Keratinocyte (primary cell): ENCODE data around the gene TFG. TPM values are rescaled to one million over a fixed set of nuclear protein-coding genes. Genes with fewer than 3 reads are reported as not detected.

Source experiments
- DNase-seq: peaks from one replicate; pipeline ENCODE4 v3.0.0-alpha.2; 2011; ENCODE audit warnings: low read depth, missing footprints, low spot score
- FAIRE-seq: peaks from 2 replicates; lab custom pipeline; 2011; peaks lifted over from hg19 to GRCh38; lab: Jason Lieb, UNC
- H2AFZ ChIP-seq: 2 replicates; pipeline ENCODE4 v1.6.0; 2012; ENCODE audit warnings: low read length, control low read depth, inconsistent platforms; ENCODE audit not compliant: control insufficient read depth
- H3K27ac ChIP-seq: 2 replicates; pipeline ENCODE4 v1.5.1; 2011; ENCODE audit warnings: low read length; ENCODE audit not compliant: control insufficient read depth, insufficient read depth
- H3K27me3 ChIP-seq: 3 replicates; pipeline ENCODE4 v1.6.0; 2011; ENCODE audit warnings: low read length; ENCODE audit not compliant: control insufficient read depth, insufficient read depth; ENCODE audit errors: extremely low read depth
- H3K36me3 ChIP-seq, 2 experiments: 2 replicates in 1 of 2; 3 replicates in 1 of 2; pipeline ENCODE4 v1.5.1; 2011; ENCODE audit warnings: low read length in 2 of 2, mild to moderate bottlenecking in 1 of 2; ENCODE audit not compliant: control insufficient read depth in 2 of 2, insufficient read depth in 2 of 2; ENCODE audit errors: extremely low read depth in 1 of 2
- H3K4me1 ChIP-seq: 3 replicates; pipeline ENCODE4 v1.5.1; 2011; ENCODE audit warnings: low read length; ENCODE audit not compliant: control insufficient read depth, insufficient read depth; ENCODE audit errors: extremely low read depth
- H3K4me2 ChIP-seq: 3 replicates; pipeline ENCODE4 v1.6.0; 2011; ENCODE audit warnings: low read depth, low read length; ENCODE audit not compliant: control insufficient read depth, insufficient read depth; ENCODE audit errors: extremely low read depth
- H3K4me3 ChIP-seq, 3 experiments: fragments of 200-600 bp in 1 of 3; sonication (generic) in 1 of 3; 2 replicates in 2 of 3; 3 replicates in 1 of 3; pipeline ENCODE4 v1.5.1; 2011 to 2016; ENCODE audit warnings: low read length in 3 of 3, mild to moderate bottlenecking in 3 of 3, control low read depth in 2 of 3, inconsistent platforms in 1 of 3, low read depth in 1 of 3, mixed read lengths in 1 of 3, mixed run types in 1 of 3, moderate library complexity in 1 of 3; ENCODE audit not compliant: control insufficient read depth in 2 of 3, insufficient read depth in 2 of 3; ENCODE audit errors: extremely low read depth in 1 of 3
- H3K79me2 ChIP-seq: 2 replicates; pipeline ENCODE4 v1.6.0; 2012; ENCODE audit warnings: low read length; ENCODE audit not compliant: control insufficient read depth, insufficient read depth
- H3K9ac ChIP-seq: 3 replicates; pipeline ENCODE4 v1.6.0; 2011; ENCODE audit warnings: low read length; ENCODE audit not compliant: control insufficient read depth, insufficient read depth; ENCODE audit errors: extremely low read depth
- H3K9me1 ChIP-seq: 3 replicates; pipeline ENCODE4 v1.6.0; 2011; ENCODE audit warnings: low read length; ENCODE audit not compliant: control insufficient read depth, insufficient read depth; ENCODE audit errors: extremely low read depth
- H3K9me3 ChIP-seq: 2 replicates; pipeline ENCODE4 v1.5.1; 2012; ENCODE audit warnings: low read depth, low read length; ENCODE audit not compliant: control insufficient read depth
- H4K20me1 ChIP-seq: 3 replicates; pipeline ENCODE4 v1.6.0; 2011; ENCODE audit warnings: low read length; ENCODE audit not compliant: control insufficient read depth, insufficient read depth; ENCODE audit errors: extremely low read depth
- EZH2 ChIP-seq: IDR thresholded peaks from one replicate; pipeline ENCODE4 v1.6.1; 2012; ENCODE audit warnings: inconsistent platforms, mild to moderate bottlenecking, low read length, moderate library complexity
- dilution Hi-C: fragments of 300-500 bp; cut with MboI; formaldehyde crosslinking; loops from one replicate; pipeline ENCODE4 v1.7.0; 2020; ENCODE audit warnings: low sequenced_read_pairs; ENCODE audit not compliant: extremely low pct_ligation_motif_present
- polyA plus RNA-seq, 5 experiments: library from polyadenylated mRNA; depleted of rRNA in 3 of 5; stranded (reverse) in 3 of 5; stranded (forward) in 1 of 5; unstranded in 1 of 5; fragments of >200 nt; gene quantifications; 1 replicate in 1 of 5; 2 replicates in 3 of 5; 3 replicates in 1 of 5; pipeline versions ENCODE4 v1.2.1 to v1.2.3, GENCODE V29; 2011 to 2012; ENCODE audit warnings: missing spikeins in 2 of 5, low read depth in 1 of 5, low replicate concordance in 1 of 5
- TF ChIP-seq, protein P1 (sequence below), 3 experiments: IDR thresholded peaks in 1 of 3; conservative IDR thresholded peaks in 1 of 3; optimal IDR thresholded peaks in 1 of 3; 2 replicates in 2 of 3; 3 replicates in 1 of 3; pipeline versions ENCODE3 to v1.5.1; 2011; ENCODE audit warnings: low read length in 3 of 3, mild to moderate bottlenecking in 3 of 3, moderate library complexity in 2 of 3, control low read depth in 1 of 3, inconsistent platforms in 1 of 3; ENCODE audit not compliant: insufficient read depth in 2 of 3; ENCODE audit errors: extremely low read depth in 1 of 3

Gene TFG
- polyA plus RNA-seq, 1 donor (not counting 4 experiments of a cell fraction or from before 2014, with no cell fraction given) = 177 TPM

DNA sequence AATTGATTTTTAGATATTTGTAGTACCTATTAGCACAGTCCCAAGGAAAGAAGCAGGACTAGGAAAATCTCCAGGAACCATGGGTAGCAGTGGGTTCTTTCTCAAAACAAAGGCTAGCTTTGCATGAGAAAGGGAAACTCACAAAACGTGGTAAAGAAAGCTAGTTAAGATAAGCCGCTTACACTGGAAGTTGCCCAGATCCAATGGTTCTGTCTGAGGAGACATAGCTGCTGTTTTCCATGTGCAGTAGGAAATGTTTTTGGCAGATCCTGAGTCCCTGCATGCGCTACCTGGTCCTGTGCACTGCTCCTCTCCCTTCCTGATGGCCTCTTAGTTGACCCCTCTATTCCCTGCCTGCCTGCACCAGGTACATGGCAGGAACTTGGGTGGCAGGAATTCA lies 60.4 kb downstream of the TFG start:
- Histone ChIP-seq H4K20me1 (no peaks in the 10 kb centered on the region), H3K4me2 (no peak overlapping the region), H3K4me1 (peaks cover 8% of the 10 kb centered on the region), H3K27ac (no peak overlapping the region), H3K27me3 (no peaks in the 10 kb centered on the region), H3K9me3 (no peaks in the 10 kb centered on the region), H3K9ac (no peak overlapping the region), H2AFZ (no peak overlapping the region), H3K36me3 (no peaks in the 10 kb centered on the region), H3K9me1 (no peaks in the 10 kb centered on the region), H3K79me2 (no peaks in the 10 kb centered on the region), H3K4me3 (no peak overlapping the region)
- dilution Hi-C loops = no loop called here
- DNase-seq (no peak), FAIRE-seq (no peak)
- no peak for TF ChIP-seq EZH2
- TF ChIP-seq, protein P1, sequence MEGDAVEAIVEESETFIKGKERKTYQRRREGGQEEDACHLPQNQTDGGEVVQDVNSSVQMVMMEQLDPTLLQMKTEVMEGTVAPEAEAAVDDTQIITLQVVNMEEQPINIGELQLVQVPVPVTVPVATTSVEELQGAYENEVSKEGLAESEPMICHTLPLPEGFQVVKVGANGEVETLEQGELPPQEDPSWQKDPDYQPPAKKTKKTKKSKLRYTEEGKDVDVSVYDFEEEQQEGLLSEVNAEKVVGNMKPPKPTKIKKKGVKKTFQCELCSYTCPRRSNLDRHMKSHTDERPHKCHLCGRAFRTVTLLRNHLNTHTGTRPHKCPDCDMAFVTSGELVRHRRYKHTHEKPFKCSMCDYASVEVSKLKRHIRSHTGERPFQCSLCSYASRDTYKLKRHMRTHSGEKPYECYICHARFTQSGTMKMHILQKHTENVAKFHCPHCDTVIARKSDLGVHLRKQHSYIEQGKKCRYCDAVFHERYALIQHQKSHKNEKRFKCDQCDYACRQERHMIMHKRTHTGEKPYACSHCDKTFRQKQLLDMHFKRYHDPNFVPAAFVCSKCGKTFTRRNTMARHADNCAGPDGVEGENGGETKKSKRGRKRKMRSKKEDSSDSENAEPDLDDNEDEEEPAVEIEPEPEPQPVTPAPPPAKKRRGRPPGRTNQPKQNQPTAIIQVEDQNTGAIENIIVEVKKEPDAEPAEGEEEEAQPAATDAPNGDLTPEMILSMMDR (optimal IDR thresholded peaks at IDR 0.05 in 1 of 3, IDR thresholded peaks at IDR 0.05 in 1 of 3, conservative IDR thresholded peaks at IDR 0.05 in 1 of 3; ENCODE audit: extremely low read depth in 1 of 3, insufficient read depth in 2 of 3, low read length in 3 of 3) = no peak

DNA sequence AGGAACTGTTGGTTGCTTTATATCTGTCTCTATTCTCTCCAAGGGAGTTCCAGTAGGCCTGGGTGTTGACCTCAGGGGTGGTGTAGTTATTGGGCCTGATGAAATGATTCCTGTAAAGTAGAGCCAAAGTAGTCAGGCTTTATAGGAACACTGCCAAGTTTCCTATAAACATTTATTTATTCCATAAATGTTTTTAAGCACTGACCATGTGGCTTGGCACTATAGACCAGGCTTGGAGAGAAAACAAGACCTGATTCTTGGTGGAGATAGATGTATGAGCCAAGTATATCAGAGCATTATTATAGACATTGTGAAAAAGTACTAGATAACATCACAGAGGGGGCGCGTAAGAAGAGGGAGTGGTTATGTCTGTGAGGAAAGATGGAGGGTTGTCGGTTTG lies 65.9 kb downstream of the TFG start:
- no peaks in the 10 kb centered on the region for H3K79me2 ChIP-seq
- no peak overlapping the region for H2AFZ ChIP-seq
- H3K36me3 ChIP-seq = no peaks in the 10 kb centered on the region
- H3K9me1 ChIP-seq = no peaks in the 10 kb centered on the region
- FAIRE-seq (no peak), DNase-seq (no peak)
- no peak for TF ChIP-seq EZH2
- TF ChIP-seq, protein P1 (optimal IDR thresholded peaks at IDR 0.05 in 1 of 3, IDR thresholded peaks at IDR 0.05 in 1 of 3, conservative IDR thresholded peaks at IDR 0.05 in 1 of 3; ENCODE audit: extremely low read depth in 1 of 3, insufficient read depth in 2 of 3, low read length in 3 of 3) = no peak
- no peak overlapping the region for H3K4me3 ChIP-seq
- H4K20me1 ChIP-seq = no peaks in the 10 kb centered on the region
- no peak overlapping the region for H3K27ac ChIP-seq
- H3K9me3 ChIP-seq = no peaks in the 10 kb centered on the region
- H3K4me1 ChIP-seq = peaks cover 7% of the 10 kb centered on the region
- H3K4me2 ChIP-seq = no peak overlapping the region
- H3K9ac ChIP-seq = no peak overlapping the region
- dilution Hi-C loops = loop anchor here (25.0 kb wide), 1 partner anchor 112 kb away; no protein-coding TSS in a partner anchor
- H3K27me3 ChIP-seq = no peaks in the 10 kb centered on the region
